Lower lobe of right lung (tissue), 2 donors: ENCODE data around the gene KIRREL3. TPM values are rescaled to one million over a fixed set of nuclear protein-coding genes. Genes with fewer than 3 reads are reported as not detected.

Source experiments
- ATAC-seq, 2 donors: fragments of 200-7000 bp; cut with Tn5 transposase; one replicate each; pipeline ENCODE4 v1.9.1; 2020 to 2022; ENCODE audit warnings: mild to moderate bottlenecking in 2 of 2, moderate library complexity in 2 of 2
- DNase-seq: peaks from one replicate; pipeline ENCODE4 v3.0.0-alpha.2; 2020
- H3K27ac ChIP-seq: fragments of 200-600 bp; one replicate; pipeline ENCODE4 v1.8.0; 2022
- H3K27me3 ChIP-seq: fragments of 200-600 bp; one replicate; pipeline ENCODE4 v1.8.0; 2022; ENCODE audit warnings: low read depth
- H3K36me3 ChIP-seq: fragments of 200-600 bp; one replicate; pipeline ENCODE4 v1.8.0; 2022; ENCODE audit warnings: mild to moderate bottlenecking
- H3K4me1 ChIP-seq: fragments of 200-600 bp; one replicate; pipeline ENCODE4 v1.8.0; 2022
- H3K4me3 ChIP-seq: fragments of 200-600 bp; one replicate; pipeline ENCODE4 v1.8.0; 2022; ENCODE audit warnings: mild to moderate bottlenecking
- H3K9me3 ChIP-seq: fragments of 200-600 bp; one replicate; pipeline ENCODE4 v1.8.0; 2022
- intact Hi-C: fragments of 100-400 bp; cut with DNase I; formaldehyde crosslinking; loops from one replicate; pipeline ENCODE4 v1.11.0; 2022
- total RNA-seq: library from RNA; stranded (reverse); fragmentation: NEBNext Ultra II Directional; extraction: Animal tissue kit (Norgen Biotek cat#: 25700); gene quantifications from one replicate; pipeline ENCODE4 v1.2.1, GENCODE V29; 2021
- TF ChIP-seq, protein P1 (sequence below): fragments of 200-600 bp; IDR thresholded peaks from one replicate; pipeline ENCODE4 v1.8.0; 2022; ENCODE audit warnings: antibody characterized with exemption, mild to moderate bottlenecking
- donor health status: DM: no; HTN: yes; CAD: no; lungs with severe emphysema.

Gene KIRREL3
- total RNA-seq, 1 donor from 2014 or later: 0.15 TPM

DNA sequence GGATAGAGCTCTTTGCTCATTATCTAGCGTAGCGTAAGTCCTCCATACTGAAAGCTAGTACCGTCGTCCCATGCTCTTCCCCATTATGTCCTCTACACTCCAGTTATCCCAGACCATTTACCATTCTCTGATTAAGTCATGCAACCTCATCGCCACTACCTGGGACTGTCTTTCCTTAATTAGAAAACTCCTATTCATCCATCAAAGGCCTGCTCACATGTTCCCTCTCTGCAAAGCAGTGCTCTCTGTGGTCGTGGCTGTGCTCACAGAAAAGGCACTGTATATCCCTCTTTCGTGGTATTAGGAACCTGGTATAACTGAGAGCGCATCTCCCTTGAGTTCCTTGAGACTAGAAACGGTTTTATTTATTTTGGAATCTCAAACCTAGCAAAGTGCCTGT is 253.3 kb downstream of the KIRREL3 start:
- TF ChIP-seq, protein P1, sequence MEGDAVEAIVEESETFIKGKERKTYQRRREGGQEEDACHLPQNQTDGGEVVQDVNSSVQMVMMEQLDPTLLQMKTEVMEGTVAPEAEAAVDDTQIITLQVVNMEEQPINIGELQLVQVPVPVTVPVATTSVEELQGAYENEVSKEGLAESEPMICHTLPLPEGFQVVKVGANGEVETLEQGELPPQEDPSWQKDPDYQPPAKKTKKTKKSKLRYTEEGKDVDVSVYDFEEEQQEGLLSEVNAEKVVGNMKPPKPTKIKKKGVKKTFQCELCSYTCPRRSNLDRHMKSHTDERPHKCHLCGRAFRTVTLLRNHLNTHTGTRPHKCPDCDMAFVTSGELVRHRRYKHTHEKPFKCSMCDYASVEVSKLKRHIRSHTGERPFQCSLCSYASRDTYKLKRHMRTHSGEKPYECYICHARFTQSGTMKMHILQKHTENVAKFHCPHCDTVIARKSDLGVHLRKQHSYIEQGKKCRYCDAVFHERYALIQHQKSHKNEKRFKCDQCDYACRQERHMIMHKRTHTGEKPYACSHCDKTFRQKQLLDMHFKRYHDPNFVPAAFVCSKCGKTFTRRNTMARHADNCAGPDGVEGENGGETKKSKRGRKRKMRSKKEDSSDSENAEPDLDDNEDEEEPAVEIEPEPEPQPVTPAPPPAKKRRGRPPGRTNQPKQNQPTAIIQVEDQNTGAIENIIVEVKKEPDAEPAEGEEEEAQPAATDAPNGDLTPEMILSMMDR: no peak

DNA sequence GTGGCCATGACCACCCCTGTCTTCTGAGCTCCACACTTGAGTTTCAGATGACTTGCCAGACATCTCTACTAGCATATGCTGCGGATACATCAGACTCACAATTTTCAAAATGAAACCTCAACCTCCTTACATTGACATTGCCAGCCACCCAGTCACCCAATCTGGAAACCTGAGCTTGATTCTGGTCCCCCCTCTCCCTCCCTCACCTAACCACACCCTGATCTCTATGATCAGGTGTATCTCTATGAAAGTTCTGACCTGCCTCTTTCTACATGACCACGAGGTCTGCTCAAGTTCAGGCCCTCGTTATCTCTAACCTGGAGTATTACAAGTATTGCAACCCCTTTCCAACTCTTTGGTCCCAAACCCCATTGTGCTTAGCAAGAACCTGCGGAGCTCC is 254.1 kb downstream of the KIRREL3 start:
- Histone ChIP-seq H3K4me3 (no peak overlapping the region), H3K36me3 (no peaks in the 10 kb centered on the region), H3K27me3 (no peaks in the 10 kb centered on the region), H3K27ac (no peak overlapping the region), H3K9me3 (no peaks in the 10 kb centered on the region), H3K4me1 (no peaks in the 10 kb centered on the region)
- ATAC-seq: no peak
- no peak for DNase-seq
- intact Hi-C loops: no loop called here
- TF ChIP-seq, protein P1: no peak

More for the DNA sequence above, 253.3 kb downstream of the KIRREL3 start:
- DNase-seq: no peak
- Histone ChIP-seq H3K4me3 (no peak overlapping the region), H3K4me1 (no peaks in the 10 kb centered on the region), H3K9me3 (no peaks in the 10 kb centered on the region), H3K36me3 (no peaks in the 10 kb centered on the region), H3K27ac (no peak overlapping the region), H3K27me3 (no peaks in the 10 kb centered on the region)
- intact Hi-C loops: no loop called here
- no peak for ATAC-seq

DNA sequence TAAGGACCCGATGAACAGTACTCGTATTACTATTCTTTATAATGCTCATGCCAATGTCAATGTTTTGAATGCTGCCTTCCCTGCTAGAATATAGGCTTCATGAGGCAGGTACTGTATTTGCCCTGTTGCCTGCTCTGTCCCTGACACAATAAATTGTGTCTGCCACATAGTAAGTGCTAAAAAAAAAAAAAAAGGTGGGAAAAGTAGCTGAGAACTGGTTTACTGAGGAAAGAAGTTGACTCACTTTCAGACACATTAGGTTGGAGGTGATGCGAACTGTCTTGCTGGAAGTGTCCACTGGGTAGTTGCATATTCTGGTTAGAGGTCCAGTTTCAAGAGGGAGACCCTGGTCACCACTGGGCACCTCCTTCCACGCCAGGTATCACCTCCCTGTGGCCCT is 255.9 kb downstream of the KIRREL3 start:
- no peak overlapping the region for H3K4me3 ChIP-seq
- no peaks in the 10 kb centered on the region for H3K36me3 ChIP-seq
- no peaks in the 10 kb centered on the region for H3K9me3 ChIP-seq
- H3K27me3 ChIP-seq: no peaks in the 10 kb centered on the region
- DNase-seq (no peak), ATAC-seq (no peak)
- TF ChIP-seq, protein P1: no peak
- H3K4me1 ChIP-seq: no peaks in the 10 kb centered on the region
- intact Hi-C loops: no loop called here
- no peak overlapping the region for H3K27ac ChIP-seq

DNA sequence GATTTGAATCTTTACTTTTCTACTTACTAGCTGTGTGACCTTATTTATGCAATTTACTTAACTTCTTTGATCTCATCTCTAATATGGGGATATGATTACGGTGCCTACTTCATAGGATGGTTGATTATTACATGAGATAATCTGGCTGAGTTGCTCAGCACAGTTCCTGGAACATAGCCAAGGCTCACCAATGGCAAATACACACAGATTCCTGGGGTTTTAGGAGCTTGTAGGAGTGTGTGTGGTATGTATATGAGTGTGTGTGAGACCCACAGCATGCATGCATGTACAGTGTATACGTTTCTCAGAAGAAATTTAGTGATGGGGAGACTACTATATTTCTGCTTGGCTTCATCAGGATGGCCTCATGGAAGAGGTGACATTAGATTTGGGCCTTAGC is 256.9 kb downstream of the KIRREL3 start:
- TF ChIP-seq, protein P1: no peak
- H3K4me3 ChIP-seq: no peak overlapping the region
- DNase-seq: no peak
- ATAC-seq: no peak
- no peak overlapping the region for H3K27ac ChIP-seq
- no peaks in the 10 kb centered on the region for H3K4me1 ChIP-seq
- H3K36me3 ChIP-seq: no peaks in the 10 kb centered on the region
- intact Hi-C loops: no loop called here
- no peaks in the 10 kb centered on the region for H3K27me3 ChIP-seq
- no peaks in the 10 kb centered on the region for H3K9me3 ChIP-seq

DNA sequence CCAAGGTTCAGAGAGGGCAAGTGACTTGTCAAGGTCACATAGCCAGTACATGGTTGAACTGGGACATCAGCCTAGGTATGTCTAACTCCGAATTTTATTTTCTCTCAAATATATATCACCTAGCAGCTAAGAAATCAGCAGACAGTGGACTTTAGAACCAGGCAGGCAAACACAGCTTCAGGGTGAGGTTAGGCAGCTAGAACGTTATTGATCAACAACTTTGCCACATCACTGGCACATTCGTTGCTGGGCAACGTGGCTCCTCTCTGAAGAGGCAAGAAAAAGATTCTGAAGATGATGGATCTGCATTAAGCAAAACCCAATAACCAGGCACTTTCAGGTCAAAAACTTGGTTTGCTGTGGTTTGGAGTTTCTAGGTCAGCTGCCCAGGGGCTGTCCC is 258.0 kb downstream of the KIRREL3 start:
- ATAC-seq: no peak
- TF ChIP-seq, protein P1: no peak
- Histone ChIP-seq H3K27me3 (no peaks in the 10 kb centered on the region), H3K36me3 (no peaks in the 10 kb centered on the region), H3K4me3 (no peak overlapping the region), H3K4me1 (no peaks in the 10 kb centered on the region), H3K9me3 (no peaks in the 10 kb centered on the region), H3K27ac (no peak overlapping the region)
- DNase-seq: no peak
- intact Hi-C loops: no loop called here

DNA sequence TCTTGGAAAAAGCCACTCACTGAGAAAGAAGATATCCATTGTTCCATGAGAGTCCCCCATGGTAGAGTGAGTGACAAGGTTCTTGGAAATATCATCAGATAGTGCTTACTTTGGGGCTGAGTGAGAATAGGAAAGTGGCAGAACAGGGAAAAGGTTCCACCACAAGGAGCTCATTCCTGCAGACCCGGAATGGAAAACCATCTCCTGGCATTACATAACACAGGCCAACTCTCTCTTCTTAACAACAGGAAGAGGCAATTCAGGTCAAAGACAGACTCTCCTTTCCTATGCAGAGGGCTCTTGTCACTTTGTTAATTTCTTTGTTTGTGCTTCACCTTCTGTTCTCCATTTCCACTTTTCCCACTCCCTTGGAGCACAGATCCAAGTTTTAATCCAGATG is 259.7 kb downstream of the KIRREL3 start:
- ATAC-seq (no peak), DNase-seq (no peak)
- no peaks in the 10 kb centered on the region for H3K36me3 ChIP-seq
- H3K4me3 ChIP-seq: no peak overlapping the region
- no peak overlapping the region for H3K27ac ChIP-seq
- no peaks in the 10 kb centered on the region for H3K27me3 ChIP-seq
- no peaks in the 10 kb centered on the region for H3K4me1 ChIP-seq
- TF ChIP-seq, protein P1: no peak
- intact Hi-C loops: no loop called here
- H3K9me3 ChIP-seq: no peaks in the 10 kb centered on the region
